Stimulated activated CD8-positive, alpha-beta memory T cell treated with anti-CD3 and anti-CD28 coated beads, Interleukin-4, amount 100 ng/mL, for 1 hour (primary cell): ENCODE data around the gene SMAD5.

Experiments used
- DNase-seq, 2 donors: peaks; one replicate each; pipeline ENCODE4 v3.0.0-alpha.2; 2020; ENCODE audit warnings: low read depth in 2 of 2, low spot score in 1 of 2

The SMAD5 gene

DNA sequence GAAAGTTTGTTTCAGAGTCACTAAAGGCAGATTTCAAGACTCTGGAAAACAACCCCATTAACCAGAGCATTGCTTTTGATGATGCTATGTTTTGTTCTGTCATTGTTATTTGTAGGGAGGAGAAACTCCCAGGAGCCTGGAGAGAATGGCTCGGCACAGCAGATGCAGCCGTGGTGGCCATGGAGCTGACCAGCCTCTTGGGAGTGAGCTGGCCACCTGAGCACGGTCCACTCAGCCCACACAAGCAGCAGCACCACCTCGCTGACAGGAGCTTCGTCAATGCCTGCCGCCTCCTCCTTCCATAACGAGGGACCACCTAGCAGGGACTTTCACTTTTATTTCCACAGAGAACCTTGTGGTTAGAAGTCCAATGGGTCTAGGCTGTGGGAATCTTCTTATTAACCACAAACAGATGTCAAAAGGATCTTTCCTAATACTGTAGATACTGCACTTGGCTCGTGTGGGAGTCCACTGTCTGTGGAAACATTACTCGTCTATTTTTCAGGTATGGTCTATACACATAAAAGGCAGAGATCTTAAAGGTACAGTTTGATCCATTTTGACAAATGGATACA lies 81.4 kb downstream of the SMAD5 start:
- no peak for DNase-seq

DNA sequence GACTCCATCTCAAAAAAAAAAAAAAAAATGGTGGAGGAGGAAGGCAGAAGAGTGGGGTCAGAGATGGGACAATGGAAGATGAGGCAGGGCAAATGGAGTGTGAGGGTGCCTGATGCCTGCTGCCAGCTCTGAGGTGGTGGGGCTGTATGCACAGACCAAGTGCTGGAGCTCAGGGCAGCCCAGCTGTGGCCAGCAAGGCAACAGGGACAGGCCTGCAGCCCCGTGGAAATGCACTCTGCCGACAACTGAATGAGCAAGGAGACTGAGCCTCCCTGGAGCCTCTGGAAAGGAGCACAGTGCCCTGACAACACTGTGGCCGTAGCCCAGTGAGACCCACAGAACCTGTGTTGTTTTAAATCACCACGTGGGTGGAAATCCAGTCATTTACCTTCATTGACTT lies 83.2 kb downstream of the SMAD5 start:
- no peak for DNase-seq

DNA sequence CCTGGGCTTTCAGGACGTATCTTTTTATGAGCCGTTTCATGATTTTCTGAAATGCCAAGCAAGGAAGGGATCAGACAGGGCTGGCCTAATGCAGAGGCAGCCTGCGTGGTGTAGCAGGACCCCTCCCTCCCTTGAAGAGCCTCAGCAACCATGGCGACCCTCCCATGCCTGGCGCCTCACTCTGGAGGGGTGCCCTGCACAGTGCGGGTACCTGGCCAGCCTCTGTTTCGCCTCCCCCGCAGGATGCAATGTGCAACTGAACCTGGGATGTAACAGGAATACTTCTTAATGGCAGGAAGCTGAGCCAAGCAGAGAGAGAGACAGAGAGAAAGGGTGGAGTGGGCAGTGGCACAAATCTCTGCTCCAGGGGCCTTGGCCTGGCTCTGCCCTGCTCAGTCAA lies 83.6 kb downstream of the SMAD5 start:
- no peak for DNase-seq

DNA sequence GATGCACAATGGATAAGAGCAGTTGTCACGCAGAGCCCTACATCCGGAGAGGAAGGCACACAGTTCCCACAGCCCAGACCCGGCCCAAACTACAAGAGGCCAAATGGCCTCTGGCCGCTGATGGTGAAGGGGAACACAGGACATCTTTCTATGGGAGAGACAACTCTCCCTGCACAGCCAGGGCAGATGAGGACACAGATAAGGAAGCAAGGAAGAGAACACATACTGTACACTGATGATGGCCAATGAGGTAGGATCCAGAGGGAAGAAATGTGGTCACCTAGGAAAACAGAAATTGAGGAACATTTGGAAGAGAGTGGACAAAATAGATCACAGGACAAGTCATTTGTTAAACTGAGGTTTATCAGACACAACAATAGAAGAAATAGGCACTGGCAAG lies 88.7 kb downstream of the SMAD5 start:
- DNase-seq: no peak

DNA sequence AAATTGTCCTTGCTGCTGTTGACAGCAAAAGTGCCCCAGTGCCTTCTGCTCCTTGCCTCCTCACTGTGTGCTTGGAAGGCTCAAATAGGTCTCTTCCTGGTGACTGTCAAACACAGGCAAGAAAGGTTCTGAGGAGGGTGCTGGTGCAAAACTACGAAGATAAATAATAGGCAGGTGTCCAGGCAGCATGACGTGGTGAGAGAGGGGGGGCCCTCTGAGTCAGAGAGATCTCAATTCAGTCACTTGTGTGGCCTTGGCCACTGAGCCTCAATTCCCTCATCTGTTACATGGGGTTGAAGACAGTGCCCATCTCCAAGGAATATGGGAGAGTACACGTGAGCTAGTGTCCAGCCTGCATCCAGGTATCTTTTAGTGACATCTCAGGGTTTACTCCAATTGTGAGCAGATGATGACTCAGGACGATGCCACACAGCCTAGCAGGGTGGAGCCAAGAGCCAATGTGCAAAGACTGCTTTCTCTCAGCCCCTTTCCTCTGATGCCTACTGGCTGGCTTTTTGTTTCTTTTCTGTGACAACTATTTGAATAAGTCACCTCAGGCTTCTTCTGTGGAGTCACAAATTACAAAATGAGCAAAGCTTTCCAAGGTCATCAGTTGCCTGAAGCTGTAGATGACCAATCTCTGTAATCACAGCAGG lies 90.1 kb downstream of the SMAD5 start:
- no peak for DNase-seq

DNA sequence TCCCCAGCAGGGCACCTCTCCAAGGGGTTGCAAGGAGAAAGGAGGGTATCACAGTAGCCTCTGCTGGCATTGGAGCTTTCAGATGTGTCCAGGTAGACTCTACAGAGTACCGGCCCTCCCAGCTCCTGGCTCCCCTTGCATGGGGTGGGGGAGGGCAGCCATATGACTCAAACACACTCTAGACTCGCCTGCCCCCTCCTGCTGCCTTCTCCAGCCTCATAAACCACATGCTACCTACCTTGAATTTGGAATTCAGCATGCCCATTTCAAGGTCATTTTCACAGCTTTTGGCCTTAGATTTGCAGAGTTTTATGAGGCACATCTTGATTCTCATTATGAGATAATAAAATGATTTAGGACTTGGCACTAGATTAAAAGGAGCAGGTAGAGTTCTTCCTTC lies 93.2 kb downstream of the SMAD5 start:
- no peak for DNase-seq

DNA sequence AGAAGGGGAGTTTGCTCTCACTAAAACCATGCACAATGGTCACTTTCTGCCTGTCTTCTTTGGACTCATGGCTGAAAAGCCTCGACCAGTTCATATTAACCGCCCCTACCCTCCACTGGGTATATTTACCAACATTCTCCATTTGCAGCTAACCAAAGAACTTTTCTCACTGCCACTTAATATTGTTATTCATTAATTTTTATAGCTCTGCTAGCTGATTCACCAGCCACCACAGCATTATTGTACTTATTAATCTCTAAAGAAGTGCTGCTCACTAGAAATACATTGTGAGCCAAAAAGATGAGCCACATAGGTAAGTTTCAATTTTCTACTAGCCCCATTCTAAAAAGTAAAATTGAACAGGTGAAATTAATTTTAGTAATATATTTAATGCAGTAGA lies 93.8 kb downstream of the SMAD5 start:
- no peak for DNase-seq

DNA sequence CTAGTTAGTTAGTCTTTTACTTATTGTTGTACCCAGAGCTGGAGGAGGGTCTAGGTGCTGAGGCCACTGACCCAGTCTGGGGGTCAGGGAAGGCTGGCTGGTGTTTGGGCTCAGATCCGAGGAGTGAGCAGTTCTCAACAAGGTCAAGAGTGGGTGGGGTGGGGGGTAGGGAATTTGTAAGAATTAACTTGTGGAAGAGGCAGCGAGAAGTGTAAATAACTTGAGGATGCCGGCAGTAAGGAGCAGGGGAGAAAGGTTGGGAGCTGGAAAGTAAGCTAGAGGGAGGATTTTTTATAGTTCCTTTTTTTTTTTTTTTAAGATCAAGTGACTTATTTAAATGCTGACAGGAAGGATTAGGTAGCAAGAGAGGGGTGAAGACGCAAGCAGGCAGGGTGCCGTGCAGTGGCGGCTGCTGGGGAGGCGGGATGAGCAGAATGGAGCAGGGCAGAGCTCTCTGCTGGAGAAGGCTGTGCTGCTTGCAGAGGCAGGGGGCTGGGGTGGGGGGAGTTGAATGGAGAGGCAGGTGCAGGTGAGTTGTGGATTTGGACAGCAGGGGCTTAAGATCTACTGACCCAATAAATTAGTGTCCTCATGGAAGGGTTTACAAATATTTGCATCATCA lies 95.6 kb downstream of the SMAD5 start:
- DNase-seq: no peak

DNA sequence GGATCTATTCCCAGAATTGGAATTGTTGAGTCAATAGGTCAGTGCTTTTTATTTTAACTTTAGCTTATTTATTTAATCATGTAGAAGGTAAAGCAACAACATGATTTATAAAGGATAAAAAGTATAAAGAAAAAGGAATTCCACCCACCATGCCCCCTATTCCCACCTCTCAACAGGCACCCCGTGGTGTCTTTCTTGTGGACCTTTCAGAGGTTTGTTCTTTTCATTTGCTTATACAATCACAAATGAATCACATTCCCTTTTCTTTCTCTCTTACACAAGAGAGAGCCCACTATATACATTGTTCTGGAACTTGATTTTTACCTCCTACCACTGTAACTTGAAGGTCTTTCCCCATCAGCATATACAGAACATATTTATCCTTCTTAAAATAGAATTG lies 97.5 kb downstream of the SMAD5 start:
- DNase-seq: no peak

DNA sequence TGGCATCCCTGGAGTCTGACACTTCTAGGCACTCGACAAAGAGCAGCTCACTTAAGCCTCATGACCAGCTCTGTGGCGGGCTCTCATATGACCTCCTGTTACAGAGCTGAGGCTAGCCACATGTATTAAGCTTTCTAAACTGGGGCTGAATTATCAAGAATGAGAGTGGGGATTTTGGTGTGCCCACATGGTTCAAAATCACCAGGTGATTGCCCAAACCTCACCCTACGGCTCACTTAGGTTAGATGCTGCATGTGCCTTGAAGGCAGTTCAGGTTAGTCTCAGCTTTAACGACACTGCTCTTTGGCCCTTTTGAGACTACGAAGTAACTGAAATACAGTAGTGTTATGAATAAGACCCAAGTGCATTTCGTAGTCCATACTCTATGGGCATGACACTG lies 99.7 kb downstream of the SMAD5 start:
- DNase-seq: no peak
